ENCODE measurements around the gene SULT1C4.

Gene SULT1C4

DNA sequence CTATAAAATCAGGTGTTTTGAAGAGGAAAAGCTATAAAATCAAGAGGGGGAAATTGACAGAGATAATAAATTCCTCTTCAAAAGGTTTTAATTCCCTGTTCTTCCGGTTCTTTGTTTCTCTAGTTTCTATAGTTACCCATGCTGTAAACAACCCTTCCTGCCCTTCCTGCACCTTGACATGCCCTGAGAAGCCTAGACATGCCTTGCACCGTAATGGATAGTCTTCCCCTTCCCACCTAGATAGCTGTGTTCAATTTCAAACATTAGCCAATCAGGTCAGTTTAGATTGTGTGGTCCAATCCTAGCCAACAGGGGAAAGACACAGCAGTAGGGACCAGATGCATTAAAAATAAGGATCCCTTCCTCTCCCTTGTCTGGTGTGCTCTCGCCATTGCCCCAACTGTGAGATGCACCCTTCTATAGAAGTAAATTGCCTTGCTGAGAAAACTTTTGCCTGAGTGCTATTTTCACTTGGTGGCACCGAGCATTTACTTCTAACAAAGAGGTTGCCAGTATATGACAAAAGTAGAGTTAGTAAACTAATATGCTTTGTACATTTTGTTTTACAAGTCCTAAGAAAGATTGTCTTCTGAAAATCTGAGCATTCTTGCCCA, 27.1 kb downstream of the SULT1C4 start:
- TF ChIP-seq, protein P1, sequence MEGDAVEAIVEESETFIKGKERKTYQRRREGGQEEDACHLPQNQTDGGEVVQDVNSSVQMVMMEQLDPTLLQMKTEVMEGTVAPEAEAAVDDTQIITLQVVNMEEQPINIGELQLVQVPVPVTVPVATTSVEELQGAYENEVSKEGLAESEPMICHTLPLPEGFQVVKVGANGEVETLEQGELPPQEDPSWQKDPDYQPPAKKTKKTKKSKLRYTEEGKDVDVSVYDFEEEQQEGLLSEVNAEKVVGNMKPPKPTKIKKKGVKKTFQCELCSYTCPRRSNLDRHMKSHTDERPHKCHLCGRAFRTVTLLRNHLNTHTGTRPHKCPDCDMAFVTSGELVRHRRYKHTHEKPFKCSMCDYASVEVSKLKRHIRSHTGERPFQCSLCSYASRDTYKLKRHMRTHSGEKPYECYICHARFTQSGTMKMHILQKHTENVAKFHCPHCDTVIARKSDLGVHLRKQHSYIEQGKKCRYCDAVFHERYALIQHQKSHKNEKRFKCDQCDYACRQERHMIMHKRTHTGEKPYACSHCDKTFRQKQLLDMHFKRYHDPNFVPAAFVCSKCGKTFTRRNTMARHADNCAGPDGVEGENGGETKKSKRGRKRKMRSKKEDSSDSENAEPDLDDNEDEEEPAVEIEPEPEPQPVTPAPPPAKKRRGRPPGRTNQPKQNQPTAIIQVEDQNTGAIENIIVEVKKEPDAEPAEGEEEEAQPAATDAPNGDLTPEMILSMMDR (IDR thresholded peaks at IDR 0.05), result no peak

DNA sequence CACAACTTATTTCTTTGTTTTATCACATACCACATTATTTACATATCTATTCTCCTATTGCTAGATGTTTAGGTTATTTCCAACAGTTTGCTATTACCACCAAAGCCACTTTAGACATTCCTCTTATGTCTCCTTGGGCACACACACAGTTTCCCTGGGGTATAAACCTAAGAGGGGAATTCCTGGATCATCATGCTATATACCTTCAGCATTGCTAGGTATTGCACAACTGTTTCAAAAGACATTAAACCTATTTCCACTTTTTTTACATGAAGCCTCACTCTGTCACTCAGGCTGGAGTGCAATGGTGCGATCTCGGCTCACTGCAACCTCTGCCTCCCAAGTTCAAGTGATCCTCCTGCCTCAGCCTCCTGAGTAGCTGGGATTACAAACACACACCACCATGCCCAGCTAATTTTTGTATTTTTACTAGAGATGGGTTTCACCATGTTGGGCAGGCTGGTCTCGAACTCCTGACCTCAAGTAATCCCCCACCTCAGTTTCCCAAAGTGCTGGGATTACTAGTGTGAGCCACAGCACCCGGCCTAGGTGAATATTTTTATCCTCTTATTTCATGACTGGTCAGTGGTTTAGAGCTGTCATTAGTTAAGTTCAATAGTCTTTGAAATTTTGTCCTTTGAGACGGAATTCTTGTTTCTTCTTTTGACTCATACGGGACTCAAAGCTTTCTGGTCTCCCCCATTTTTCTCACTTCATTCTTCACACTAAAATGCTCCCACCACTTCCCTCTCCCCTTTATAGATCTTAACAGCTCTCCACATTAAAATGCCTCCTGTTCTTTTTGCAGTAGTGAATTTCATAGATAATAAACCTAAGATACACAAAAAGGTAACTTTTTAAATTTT, 30.3 kb downstream of the SULT1C4 start:
- TF ChIP-seq, protein P1 (IDR thresholded peaks at IDR 0.05), result no peak

DNA sequence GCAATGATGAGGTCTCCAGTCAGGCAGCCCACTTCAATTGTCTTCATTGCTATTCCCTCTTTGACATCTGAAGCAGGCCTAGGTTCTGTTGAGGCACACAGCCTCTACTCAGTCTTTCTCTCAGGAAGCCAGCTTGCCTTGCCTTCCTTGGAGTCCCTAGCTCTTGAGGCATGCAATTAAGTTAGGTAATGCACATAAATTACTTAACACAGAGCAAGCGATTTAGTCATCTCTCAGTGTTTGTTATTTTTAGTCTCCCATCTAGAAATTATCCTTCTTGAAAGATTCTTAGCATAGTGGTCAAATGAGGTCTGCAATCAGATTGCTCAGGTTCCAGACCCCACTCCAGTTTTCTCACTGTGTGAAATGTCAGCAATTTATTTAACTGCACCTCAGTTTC, 32.0 kb downstream of the SULT1C4 start:
- TF ChIP-seq, protein P1 (IDR thresholded peaks at IDR 0.05), result no peak

DNA sequence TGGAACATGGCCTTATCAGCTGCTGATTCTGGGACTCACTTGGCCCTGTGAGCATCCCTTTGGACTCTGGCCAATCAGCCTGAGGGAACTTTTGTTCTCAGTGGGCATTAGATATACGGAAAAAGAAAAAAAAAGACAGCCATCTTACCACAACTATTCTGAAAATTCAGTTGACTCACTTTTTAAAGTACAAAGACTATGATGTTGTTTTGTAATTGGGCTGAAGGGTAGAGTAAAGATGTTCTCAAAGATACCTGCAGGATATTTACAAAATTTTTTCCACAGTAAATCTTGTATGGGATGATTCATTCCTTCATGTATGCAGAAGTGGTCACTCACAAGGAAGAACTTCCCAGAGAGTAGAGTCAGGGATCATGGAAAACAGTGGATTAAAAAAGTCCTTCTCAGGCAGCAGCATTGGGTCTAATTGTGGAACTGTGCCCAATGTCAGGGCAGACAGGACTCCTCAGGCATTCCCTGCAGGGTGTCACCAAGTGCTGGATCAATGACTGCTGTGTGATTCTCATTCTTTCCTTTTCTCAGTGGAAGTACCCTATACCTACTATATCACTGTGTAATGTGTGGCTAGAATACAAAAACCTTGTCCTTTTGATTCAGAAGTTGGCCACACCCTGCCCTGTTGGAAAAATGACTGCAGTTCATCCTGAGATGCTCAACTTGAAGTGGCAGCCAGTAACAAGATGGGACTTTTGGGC, 35.4 kb downstream of the SULT1C4 start:
- TF ChIP-seq, protein P1 (IDR thresholded peaks at IDR 0.05), result no peak

DNA sequence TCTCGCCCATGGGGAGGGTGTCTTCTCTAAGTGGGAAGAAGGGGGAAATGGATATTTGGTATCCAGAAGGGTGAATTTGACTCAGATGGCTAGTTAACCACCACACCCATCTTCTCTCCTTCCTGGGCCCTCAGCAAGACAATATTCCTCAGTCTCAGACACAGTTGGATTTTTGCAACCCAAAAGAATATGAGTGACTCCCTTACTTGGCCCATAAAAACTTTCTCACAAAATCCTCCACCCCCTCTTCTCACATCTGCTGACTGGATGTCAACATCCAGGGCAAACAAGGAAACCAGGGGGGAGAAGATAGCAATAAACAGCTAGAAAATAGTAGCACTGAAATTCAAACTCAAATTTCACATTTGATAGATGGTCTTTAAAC, 35.9 kb downstream of the SULT1C4 start:
- TF ChIP-seq, protein P1 (IDR thresholded peaks at IDR 0.05), result no peak

DNA sequence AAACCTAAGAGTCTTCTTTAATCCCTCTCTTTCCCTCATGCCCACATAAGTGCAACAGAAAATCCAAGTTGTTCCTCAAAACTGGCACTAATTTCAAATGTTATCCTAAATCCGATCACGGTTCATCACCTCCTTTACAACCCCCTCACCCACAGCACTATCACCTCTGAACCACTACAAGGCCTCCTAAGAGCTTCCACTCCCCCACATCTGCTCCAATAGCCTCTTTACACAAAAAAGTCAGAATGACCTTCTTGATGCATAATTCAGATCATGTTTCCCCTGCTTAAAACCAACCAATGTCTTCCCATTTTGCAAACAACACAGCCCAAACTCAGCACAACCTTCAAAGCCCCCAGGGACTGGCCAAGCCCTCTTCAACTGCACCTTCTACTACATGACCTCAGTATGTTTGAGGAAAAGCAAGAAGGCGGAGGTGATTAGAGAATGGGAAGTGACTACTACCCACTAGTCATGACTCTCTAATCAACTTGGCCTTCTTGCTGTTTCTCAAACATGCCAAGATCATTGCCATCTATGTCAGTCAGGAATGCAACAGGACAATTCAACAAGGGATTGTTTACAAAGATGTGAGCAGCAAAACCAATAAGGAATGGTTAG, 36.6 kb downstream of the SULT1C4 start:
- TF ChIP-seq, protein P1 (IDR thresholded peaks at IDR 0.05), result no peak

DNA sequence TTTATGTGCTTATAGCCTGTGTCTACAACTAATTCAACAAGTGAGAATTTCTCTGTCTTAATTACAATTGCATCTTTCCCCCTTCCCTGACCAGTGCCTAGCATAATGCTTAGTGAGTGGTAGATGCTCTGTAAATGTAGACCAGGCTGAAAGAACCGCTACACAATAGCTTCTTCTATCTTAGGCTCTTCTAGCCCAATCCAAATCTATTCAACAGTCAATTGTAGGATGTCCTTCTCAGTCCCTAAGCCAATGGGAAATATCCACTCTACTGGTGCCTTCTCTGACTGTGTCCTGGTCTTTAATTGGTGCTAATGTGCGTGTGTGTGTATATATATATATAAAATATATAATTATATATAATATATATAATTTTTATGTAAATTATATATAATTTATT, 37.2 kb downstream of the SULT1C4 start:
- TF ChIP-seq, protein P1 (IDR thresholded peaks at IDR 0.05), result no peak
